Thymus (tissue), 11 donors: Measurements from ENCODE around the gene AMN. TPM values are rescaled to one million over a fixed set of nuclear protein-coding genes. Genes with fewer than 3 reads are reported as not detected.

Experiments used
- DNase-seq, 9 donors: peaks; one replicate each; pipeline ENCODE4 v3.0.0-alpha.2; 2013; ENCODE audit warnings: low spot score in 9 of 9, low read depth in 6 of 9, missing footprints in 1 of 9
- H3K27ac ChIP-seq, 2 donors: one replicate each; pipeline ENCODE4 v1.5.1; 2013; ENCODE audit warnings: control low read depth in 1 of 2, low read depth in 1 of 2, low read length in 1 of 2, mild to moderate bottlenecking in 1 of 2, moderate library complexity in 1 of 2
- H3K27me3 ChIP-seq, 2 donors: one replicate each; pipeline ENCODE4 v1.5.1; 2013; ENCODE audit warnings: low read length in 1 of 2; ENCODE audit not compliant: control insufficient read depth in 2 of 2, insufficient read depth in 1 of 2
- H3K36me3 ChIP-seq, 2 donors: one replicate each; pipeline ENCODE4 v1.5.1; 2013; ENCODE audit warnings: low read length in 1 of 2, mild to moderate bottlenecking in 1 of 2, moderate library complexity in 1 of 2; ENCODE audit not compliant: control insufficient read depth in 2 of 2, insufficient read depth in 2 of 2
- H3K4me1 ChIP-seq, 2 donors: one replicate each; pipeline ENCODE4 v1.5.1; 2013; ENCODE audit warnings: low read length in 2 of 2; ENCODE audit not compliant: control insufficient read depth in 2 of 2, insufficient read depth in 2 of 2
- H3K4me3 ChIP-seq, 2 donors: one replicate each; pipeline ENCODE4 v1.5.1; 2013; ENCODE audit warnings: low read length in 2 of 2, control low read depth in 1 of 2, mild to moderate bottlenecking in 1 of 2
- H3K9me3 ChIP-seq, 2 donors: one replicate each; pipeline ENCODE4 v1.5.1; 2013; ENCODE audit warnings: low read length in 1 of 2, mild to moderate bottlenecking in 1 of 2; ENCODE audit not compliant: control insufficient read depth in 2 of 2, insufficient read depth in 1 of 2
- WGBS: extraction: QIAGEN DNeasy Blood & Tissue Kit; methylation state at CpG from one replicate; pipeline ENCODE4 v1.1.7; 2013; 5-methylcytosine and 5-hydroxymethylcytosine counted together
- polyA plus RNA-seq: library from polyadenylated mRNA; stranded (reverse); fragments of 200-250 nt; gene quantifications from one replicate; pipeline ENCODE4 v1.2.3, GENCODE V29; 2013
- total RNA-seq: library from RNA; stranded (reverse); fragments of 120-200 nt; gene quantifications from one replicate; pipeline ENCODE4 v1.2.4, GENCODE V29; 2013
- donor health status: healthy.

Gene AMN
- total and polyA plus RNA-seq, 2 donors = 2.0 to 3.5 TPM

GRCh38 chr14:102908766-102909455 lies 13.6 kb upstream of the AMN start:
- H3K9me3 ChIP-seq = peaks cover 0 to 2% of the 10 kb centered on the region in 2 donors
- H3K36me3 ChIP-seq = peaks cover 22 to 23% of the 10 kb centered on the region in 2 donors
- H3K27ac ChIP-seq = no peak overlapping the region
- 97% methylated on average over 29 of the region's 29 CpGs for WGBS
- H3K27me3 ChIP-seq = no peaks in the 10 kb centered on the region
- no peak for DNase-seq
- H3K4me1 ChIP-seq = no peaks in the 10 kb centered on the region
- H3K4me3 ChIP-seq = no peak overlapping the region

- Histone ChIP-seq H3K27ac (no peak overlapping the region), H3K4me3 (no peak overlapping the region), H3K27me3 (no peaks in the 10 kb centered on the region), H3K4me1 (no peaks in the 10 kb centered on the region), H3K36me3 (peaks cover 22 to 23% of the 10 kb centered on the region in 2 donors), H3K9me3 (peaks cover 0 to 2% of the 10 kb centered on the region in 2 donors)
- no peak for DNase-seq
- 84% methylated on average over 10 of the region's 10 CpGs for WGBS
Observed at GRCh38 chr14:102909462-102909861, 13.0 kb upstream of the AMN start.

- Histone ChIP-seq H3K9me3 (peaks cover 0 to 2% of the 10 kb centered on the region in 2 donors), H3K27me3 (no peaks in the 10 kb centered on the region), H3K4me3 (no peak overlapping the region), H3K4me1 (no peaks in the 10 kb centered on the region), H3K27ac (no peak overlapping the region), H3K36me3 (peaks cover 22 to 23% of the 10 kb centered on the region in 2 donors)
- no peak for DNase-seq
- 94% methylated on average over 10 of the region's 10 CpGs for WGBS
Observed at GRCh38 chr14:102909911-102910310, 12.6 kb upstream of the AMN start.

GRCh38 chr14:102910442-102910841 lies 12.0 kb upstream of the AMN start:
- Histone ChIP-seq H3K36me3 (peaks cover 18 to 23% of the 10 kb centered on the region in 2 donors), H3K9me3 (peaks cover 0 to 2% of the 10 kb centered on the region in 2 donors), H3K27ac (no peak overlapping the region), H3K27me3 (no peaks in the 10 kb centered on the region), H3K4me3 (no peak overlapping the region), H3K4me1 (no peaks in the 10 kb centered on the region)
- 99% methylated on average over 21 of the region's 21 CpGs for WGBS
- no peak for DNase-seq

- WGBS = 97% methylated on average over 19 of the region's 19 CpGs
- Histone ChIP-seq H3K4me1 (no peaks in the 10 kb centered on the region), H3K4me3 (no peak overlapping the region), H3K27ac (no peak overlapping the region), H3K9me3 (peaks cover 0 to 2% of the 10 kb centered on the region in 2 donors), H3K27me3 (no peaks in the 10 kb centered on the region), H3K36me3 (peaks cover 12 to 21% of the 10 kb centered on the region in 2 donors)
- no peak for DNase-seq
Observed at GRCh38 chr14:102911541-102911951, 10.9 kb upstream of the AMN start.

- no peak for DNase-seq
- H3K36me3 ChIP-seq = peaks cover 5 to 15% of the 10 kb centered on the region in 2 donors
- WGBS = 97% methylated on average over 21 of the region's 21 CpGs
Observed at GRCh38 chr14:102911991-102912761, 10.3 kb upstream of the AMN start.

GRCh38 chr14:102913341-102914211 lies 8.9 kb upstream of the AMN start:
- H3K36me3 ChIP-seq = peaks cover 0 to 4% of the 10 kb centered on the region in 2 donors
- no peak overlapping the region for H3K27ac ChIP-seq
- DNase-seq = no peak
- no peaks in the 10 kb centered on the region for H3K4me1 ChIP-seq
- no peaks in the 10 kb centered on the region for H3K27me3 ChIP-seq
- H3K9me3 ChIP-seq = peaks cover 0 to 3% of the 10 kb centered on the region in 2 donors
- WGBS = 97% methylated on average over 28 of the region's 28 CpGs
- H3K4me3 ChIP-seq = no peak overlapping the region

More at GRCh38 chr14:102911991-102912761, 10.3 kb upstream of the AMN start:
- no peaks in the 10 kb centered on the region for H3K9me3 ChIP-seq
- H3K27ac ChIP-seq = no peak overlapping the region
- no peak overlapping the region for H3K4me3 ChIP-seq
- H3K4me1 ChIP-seq = no peaks in the 10 kb centered on the region
- H3K27me3 ChIP-seq = no peaks in the 10 kb centered on the region

- Histone ChIP-seq H3K27me3 (no peaks in the 10 kb centered on the region), H3K27ac (no peak overlapping the region), H3K9me3 (peaks cover 0 to 3% of the 10 kb centered on the region in 2 donors), H3K4me3 (no peak overlapping the region), H3K36me3 (peaks cover 0 to 1% of the 10 kb centered on the region in 2 donors), H3K4me1 (no peaks in the 10 kb centered on the region)
- 94% methylated on average over 26 of the region's 26 CpGs for WGBS
- no peak for DNase-seq
Observed at GRCh38 chr14:102914474-102915291, 7.8 kb upstream of the AMN start.
